Esophagus squamous epithelium (tissue), 4 donors: ENCODE measurements around the gene SPN.

Experiments used
- POLR2A ChIP-seq, 4 donors: fragments of 450-650 bp; IDR thresholded peaks; one replicate each; pipeline ENCODE4 v1.6.1; 2017; ENCODE audit warnings: antibody characterized with exemption in 4 of 4, mild to moderate bottlenecking in 4 of 4, moderate library complexity in 3 of 4
- TF ChIP-seq, protein P1 (sequence below), 6 experiments: fragments of 450-650 bp in 4 of 6; fragments of 200-600 bp in 2 of 6; sonication (generic) in 2 of 6; IDR thresholded peaks; one replicate each; pipeline ENCODE4 v1.5.1; 2016 to 2019; ENCODE audit warnings: antibody characterized with exemption in 6 of 6, mild to moderate bottlenecking in 4 of 6, moderate library complexity in 4 of 6

DNA sequence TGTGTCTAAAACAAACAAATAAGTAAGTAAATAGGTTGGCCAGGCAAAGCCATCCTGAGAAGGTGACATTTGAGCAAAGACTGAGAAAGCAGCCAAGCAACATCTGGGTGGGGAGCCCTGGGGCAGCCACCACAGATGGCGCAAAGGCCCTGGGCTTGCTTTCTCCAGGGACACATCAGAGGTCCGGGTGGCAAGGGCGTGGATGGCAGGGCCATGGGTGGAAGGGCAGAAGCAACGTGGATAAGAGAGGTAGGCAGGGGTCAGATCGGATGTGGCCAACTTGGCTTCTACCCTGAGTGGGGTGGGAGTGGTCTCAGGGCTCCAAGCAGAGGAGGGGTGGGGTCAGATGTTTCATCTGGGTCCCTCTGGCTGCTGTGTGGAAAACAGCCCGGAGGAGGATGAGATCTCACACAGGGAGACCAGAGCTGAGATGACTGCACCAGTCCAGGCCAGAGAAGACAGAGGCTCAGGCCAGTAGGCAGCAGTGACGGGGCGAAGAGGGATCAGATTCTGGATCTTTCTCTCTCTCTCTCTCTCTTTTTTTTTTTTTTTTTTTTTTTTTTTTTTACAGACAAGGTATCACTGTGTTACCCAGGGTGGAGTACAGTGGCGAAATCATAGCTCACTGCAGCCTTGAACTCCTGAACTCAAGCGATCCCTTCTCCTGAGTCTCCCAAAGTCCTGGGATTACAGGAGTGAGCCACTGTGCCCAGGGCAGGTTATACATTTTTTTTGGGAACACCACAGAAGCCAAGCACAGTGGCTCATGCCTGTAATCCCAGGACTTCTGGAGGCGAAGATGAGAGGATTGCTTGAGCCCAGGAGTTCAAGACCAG is 6.1 kb upstream of the SPN start:
- TF ChIP-seq, protein P1, sequence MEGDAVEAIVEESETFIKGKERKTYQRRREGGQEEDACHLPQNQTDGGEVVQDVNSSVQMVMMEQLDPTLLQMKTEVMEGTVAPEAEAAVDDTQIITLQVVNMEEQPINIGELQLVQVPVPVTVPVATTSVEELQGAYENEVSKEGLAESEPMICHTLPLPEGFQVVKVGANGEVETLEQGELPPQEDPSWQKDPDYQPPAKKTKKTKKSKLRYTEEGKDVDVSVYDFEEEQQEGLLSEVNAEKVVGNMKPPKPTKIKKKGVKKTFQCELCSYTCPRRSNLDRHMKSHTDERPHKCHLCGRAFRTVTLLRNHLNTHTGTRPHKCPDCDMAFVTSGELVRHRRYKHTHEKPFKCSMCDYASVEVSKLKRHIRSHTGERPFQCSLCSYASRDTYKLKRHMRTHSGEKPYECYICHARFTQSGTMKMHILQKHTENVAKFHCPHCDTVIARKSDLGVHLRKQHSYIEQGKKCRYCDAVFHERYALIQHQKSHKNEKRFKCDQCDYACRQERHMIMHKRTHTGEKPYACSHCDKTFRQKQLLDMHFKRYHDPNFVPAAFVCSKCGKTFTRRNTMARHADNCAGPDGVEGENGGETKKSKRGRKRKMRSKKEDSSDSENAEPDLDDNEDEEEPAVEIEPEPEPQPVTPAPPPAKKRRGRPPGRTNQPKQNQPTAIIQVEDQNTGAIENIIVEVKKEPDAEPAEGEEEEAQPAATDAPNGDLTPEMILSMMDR (IDR thresholded peaks at IDR 0.05): no peak
- no peak for TF ChIP-seq POLR2A (IDR thresholded peaks at IDR 0.05)
